ENCODE measurements around the gene FRZB.

FRZB gene

GRCh38 chr2:182833084-182833854, 33.2 kb downstream of the FRZB start:
- no peak for DNase-seq

- DNase-seq, result no peak
These were observed 34.5 kb downstream of the FRZB start for GRCh38 chr2:182831921-182832320.

DNA sequence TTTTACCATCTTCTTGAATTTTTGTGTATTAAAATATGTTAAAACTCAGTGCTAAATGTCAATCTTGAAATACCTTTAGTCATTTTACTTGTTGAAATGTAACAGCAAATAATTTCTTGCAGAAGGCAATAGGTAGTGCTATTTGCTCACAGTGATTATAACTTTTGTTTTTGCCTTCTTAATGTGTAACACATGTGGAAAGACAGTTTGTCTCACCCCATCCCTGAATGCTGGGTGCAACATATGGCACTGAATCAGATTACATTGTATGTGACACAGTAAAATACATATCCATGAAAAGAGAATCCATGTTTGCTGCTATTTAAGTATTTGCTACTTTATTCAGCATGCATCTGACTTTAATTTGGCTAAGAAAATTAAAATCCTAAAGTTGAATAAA, 35.3 kb downstream of the FRZB start:
- no peak for DNase-seq

GRCh38 chr2:182827182-182827879, 39.1 kb downstream of the FRZB start:
- DNase-seq, result no peak

DNA sequence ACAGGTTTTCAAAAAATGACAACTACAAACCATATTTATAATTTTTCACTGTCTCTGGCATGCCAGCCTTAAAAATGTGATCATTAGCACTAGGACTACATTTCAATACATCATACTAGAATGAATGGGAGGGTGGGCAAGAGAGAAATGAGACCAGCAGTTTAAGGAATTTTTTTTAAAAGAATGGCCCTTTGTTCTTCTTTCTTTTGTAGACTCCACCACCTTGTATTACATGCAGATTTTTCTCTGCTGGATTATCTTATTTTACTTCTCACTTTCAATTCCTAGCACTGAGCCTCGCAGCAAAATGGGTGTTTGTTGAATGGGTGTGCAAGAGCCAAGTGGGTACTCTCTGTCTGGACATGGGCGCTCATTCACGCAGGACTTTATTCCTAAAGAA, 39.9 kb downstream of the FRZB start:
- no peak for DNase-seq

DNA sequence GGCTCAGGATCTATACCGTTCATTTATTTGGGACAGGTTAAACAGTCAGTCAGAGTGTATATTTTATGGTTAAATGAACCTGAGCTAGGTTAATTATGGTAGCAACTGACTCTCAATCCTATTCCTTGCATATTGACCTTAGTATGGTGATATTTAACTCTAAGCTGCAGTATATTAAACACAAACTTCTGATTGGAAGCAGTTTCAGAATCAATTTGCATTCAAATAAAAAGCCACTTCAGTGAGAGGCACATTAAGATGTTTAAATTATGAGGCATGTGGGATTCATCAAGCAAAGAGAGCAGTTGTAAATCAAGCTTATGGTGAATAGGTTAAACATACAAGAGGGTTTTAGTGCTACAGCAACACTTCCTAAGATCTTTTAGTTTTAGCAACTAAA, 40.4 kb downstream of the FRZB start:
- no peak for DNase-seq

- DNase-seq, result no peak
These were observed 41.7 kb downstream of the FRZB start for GRCh38 chr2:182824767-182825158.

GRCh38 chr2:182824056-182824766, 42.2 kb downstream of the FRZB start:
- no peak for DNase-seq

DNA sequence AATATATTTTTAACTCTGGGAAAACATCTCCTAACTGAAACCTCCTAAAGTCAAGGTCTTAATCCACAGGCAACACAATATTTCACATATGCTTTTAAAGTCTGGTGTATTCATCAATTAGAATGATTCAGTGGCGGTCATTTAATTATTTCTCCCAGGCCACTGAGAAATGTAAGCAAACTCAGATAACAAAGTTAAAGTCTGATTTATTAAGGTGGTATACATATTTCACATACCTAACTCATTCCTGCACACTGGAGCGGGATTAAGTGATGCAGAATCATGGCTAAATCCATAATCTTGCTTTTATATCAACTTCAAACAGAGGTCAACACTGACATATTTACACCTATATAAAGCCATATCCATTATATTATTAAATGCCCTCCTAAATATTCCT, 43.7 kb downstream of the FRZB start:
- DNase-seq, result no peak

GRCh38 chr2:182821182-182821581, 45.3 kb downstream of the FRZB start:
- DNase-seq, result no peak

- DNase-seq, result no peak
These were observed 47.0 kb downstream of the FRZB start for GRCh38 chr2:182819412-182819811.

- no peak for DNase-seq
These were observed 47.5 kb downstream of the FRZB start for GRCh38 chr2:182818925-182819324.

- no peak for DNase-seq
These were observed 47.9 kb downstream of the FRZB start for GRCh38 chr2:182818501-182818900.

- no peak for DNase-seq
These were observed 48.9 kb downstream of the FRZB start for GRCh38 chr2:182817558-182817957.

- DNase-seq, result no peak
These were observed 49.6 kb downstream of the FRZB start for GRCh38 chr2:182816866-182817265.

GRCh38 chr2:182814804-182815203, 51.6 kb downstream of the FRZB start:
- no peak for DNase-seq

- no peak for DNase-seq
These were observed 52.1 kb downstream of the FRZB start for GRCh38 chr2:182814380-182814779.

DNA sequence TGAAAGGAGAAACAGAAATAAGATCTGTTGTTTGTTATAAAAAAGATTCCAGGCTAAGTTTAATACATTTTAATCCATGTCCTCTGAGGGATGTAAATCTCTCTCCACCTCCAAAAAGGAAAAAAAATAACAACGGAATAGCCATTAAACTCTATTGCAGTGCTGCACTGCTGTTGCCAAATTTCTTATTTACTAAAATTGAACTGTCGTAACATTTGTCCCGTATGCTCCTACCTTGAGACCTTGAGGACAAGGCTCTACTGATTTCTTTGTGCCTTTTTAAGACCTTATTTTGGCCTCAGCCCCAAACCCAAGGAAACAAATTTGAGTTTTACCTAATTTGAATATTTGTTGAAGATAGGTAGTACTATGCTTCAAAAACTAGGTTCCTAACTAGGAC, 56.4 kb downstream of the FRZB start:
- no peak for DNase-seq

GRCh38 chr2:182807319-182807718, 59.1 kb downstream of the FRZB start:
- DNase-seq, result no peak

DNA sequence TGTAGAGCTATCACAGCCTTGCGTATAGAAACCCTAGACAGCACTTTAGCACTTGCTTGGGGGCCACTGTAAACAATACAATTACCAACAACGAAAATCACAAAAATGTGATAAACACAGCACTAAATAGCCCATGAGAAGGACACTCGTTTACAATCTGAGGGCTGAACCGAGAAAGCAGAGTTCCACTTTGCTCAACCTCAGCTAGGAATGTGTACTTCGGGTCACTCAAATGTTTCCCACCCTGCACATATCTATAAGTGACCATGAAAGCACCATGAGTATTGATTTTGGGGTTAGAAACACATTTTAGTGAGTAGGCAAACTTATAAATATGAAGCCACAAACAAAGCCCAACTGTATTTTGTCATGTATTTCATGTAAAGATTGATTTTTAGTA, 62.3 kb downstream of the FRZB start:
- no peak for DNase-seq

GRCh38 chr2:182798736-182799135, 67.7 kb downstream of the FRZB start:
- no peak for DNase-seq

GRCh38 chr2:182792441-182792840, 74.0 kb downstream of the FRZB start:
- no peak for DNase-seq

GRCh38 chr2:182784777-182785176, 81.7 kb downstream of the FRZB start:
- DNase-seq, result peak; percentile 1
